SK-N-SH treated with all-trans-retinoic acid at 6 μM for 48 hours (cell line): ENCODE results near the gene TMEM114.

Experiments used
- ATAC-seq: fragments of 200-7000 bp; cut with Tn5 transposase; 3 replicates; pipeline ENCODE4 v1.9.1; 2020; ENCODE audit warnings: mild to moderate bottlenecking, moderate library complexity
- ARNTL ChIP-seq: fragments of 450-650 bp; formaldehyde crosslinking; IDR thresholded peaks from 2 replicates; pipeline ENCODE4 v1.5.0; 2020; ENCODE audit warnings: low read depth, mild to moderate bottlenecking, moderate library complexity, borderline replicate concordance
- BACH2 ChIP-seq: fragments of 250-450 bp; sonication (Bioruptor Pico); IDR thresholded peaks from 2 replicates; pipeline ENCODE4 v1.9.0; 2021; ENCODE audit warnings: mild to moderate bottlenecking, borderline replicate concordance
- CREB5 ChIP-seq: fragments of 250-450 bp; sonication (Bioruptor Pico); IDR thresholded peaks from 2 replicates; pipeline ENCODE4 v1.5.1; 2020; ENCODE audit warnings: low read depth, mild to moderate bottlenecking, moderate library complexity
- CSDC2 ChIP-seq: fragments of 250-450 bp; sonication (Bioruptor Pico); IDR thresholded peaks from 2 replicates; pipeline ENCODE4 v1.5.0; 2020; ENCODE audit warnings: mild to moderate bottlenecking, moderate library complexity
- GLIS3 ChIP-seq: fragments of 250-450 bp; sonication (Bioruptor Pico); IDR thresholded peaks from 2 replicates; pipeline ENCODE4 v1.5.0; 2020; ENCODE audit warnings: mild to moderate bottlenecking, moderate library complexity
- ISL1 ChIP-seq: fragments of 250-450 bp; sonication (Bioruptor Pico); IDR thresholded peaks from 2 replicates; pipeline ENCODE4 v2.1.2; 2022; ENCODE audit warnings: mild to moderate bottlenecking, moderate library complexity
- OSR1 ChIP-seq: fragments of 250-450 bp; sonication (Bioruptor Pico); IDR thresholded peaks from 2 replicates; pipeline ENCODE4 v1.8.0; 2022; ENCODE audit warnings: moderate library complexity, mild to moderate bottlenecking, inconsistent platforms
- PATZ1 ChIP-seq: fragments of 250-450 bp; sonication (Bioruptor Pico); IDR thresholded peaks from 2 replicates; pipeline ENCODE4 v1.8.0; 2020; ENCODE audit warnings: mild to moderate bottlenecking, moderate library complexity, borderline replicate concordance
- POU6F1 ChIP-seq: fragments of 250-450 bp; sonication (Bioruptor Pico); IDR thresholded peaks from 2 replicates; pipeline ENCODE4 v1.8.0; 2021; ENCODE audit warnings: low read depth, mild to moderate bottlenecking, moderate library complexity, borderline replicate concordance
- PPARA ChIP-seq: fragments of 250-450 bp; sonication (Bioruptor Pico); IDR thresholded peaks from 2 replicates; pipeline ENCODE4 v1.5.0; 2020; ENCODE audit warnings: mild to moderate bottlenecking, borderline replicate concordance
- RARB ChIP-seq: fragments of 250-450 bp; sonication (Bioruptor Pico); IDR thresholded peaks from 2 replicates; pipeline ENCODE4 v1.8.0; 2021; ENCODE audit warnings: mild to moderate bottlenecking, moderate library complexity
- SNAI2 ChIP-seq: fragments of 250-450 bp; sonication (Bioruptor Pico); IDR thresholded peaks from 2 replicates; pipeline ENCODE4 v1.5.0; 2020; ENCODE audit warnings: mild to moderate bottlenecking, moderate library complexity
- TCF4 ChIP-seq: fragments of 250-450 bp; sonication (Bioruptor Pico); IDR thresholded peaks from 2 replicates; pipeline ENCODE4 v1.8.0; 2021; ENCODE audit warnings: mild to moderate bottlenecking, moderate library complexity, borderline replicate concordance
- TOX ChIP-seq: fragments of 250-450 bp; sonication (Bioruptor Pico); IDR thresholded peaks from 2 replicates; pipeline ENCODE4 v1.8.0; 2021; ENCODE audit warnings: mild to moderate bottlenecking, moderate library complexity, borderline replicate concordance
- TSHZ2 ChIP-seq: fragments of 250-450 bp; sonication (Bioruptor Pico); IDR thresholded peaks from 2 replicates; pipeline ENCODE4 v1.5.0; 2020; ENCODE audit warnings: mild to moderate bottlenecking, moderate library complexity
- ZC3H10 ChIP-seq: fragments of 250-450 bp; sonication (Bioruptor Pico); IDR thresholded peaks from 2 replicates; pipeline ENCODE4 v1.5.1; 2021; ENCODE audit warnings: mild to moderate bottlenecking, moderate library complexity
- ZFP3 ChIP-seq: fragments of 250-450 bp; sonication (Bioruptor Pico); IDR thresholded peaks from 2 replicates; pipeline ENCODE4 v1.5.0; 2020; ENCODE audit warnings: mild to moderate bottlenecking, moderate library complexity
- ZFP30 ChIP-seq: fragments of 450-650 bp; formaldehyde crosslinking; IDR thresholded peaks from 2 replicates; pipeline ENCODE4 v1.5.0; 2022; ENCODE audit warnings: mild to moderate bottlenecking, moderate library complexity
- ZNF565 ChIP-seq: fragments of 450-650 bp; formaldehyde crosslinking; conservative IDR thresholded peaks from 2 replicates; pipeline ENCODE4 v1.5.0; 2020; ENCODE audit warnings: low read depth, mild to moderate bottlenecking, moderate library complexity
- ZNF70 ChIP-seq: fragments of 450-650 bp; formaldehyde crosslinking; IDR thresholded peaks from 2 replicates; pipeline ENCODE4 v1.5.0; 2020; ENCODE audit warnings: mild to moderate bottlenecking, moderate library complexity
- ZNF8 ChIP-seq: fragments of 450-650 bp; formaldehyde crosslinking; IDR thresholded peaks from 2 replicates; pipeline ENCODE4 v1.5.0; 2020; ENCODE audit warnings: mild to moderate bottlenecking, moderate library complexity
- TF ChIP-seq, protein P1 (sequence below): fragments of 250-450 bp; sonication (Bioruptor Pico); IDR thresholded peaks from 2 replicates; pipeline ENCODE4 v1.5.1; 2021; ENCODE audit warnings: mild to moderate bottlenecking, moderate library complexity

Gene TMEM114

GRCh38 chr16:8614435-8615029 lies 24.2 kb upstream of the TMEM114 start:
- TF ChIP-seq CREB5 (CRISPR knock-in tag) = no peak
- TF ChIP-seq ZNF70 (CRISPR knock-in tag) = no peak
- TF ChIP-seq TOX (CRISPR knock-in tag) = no peak
- no peak for TF ChIP-seq ZNF565 (CRISPR knock-in tag)
- no peak for TF ChIP-seq CSDC2 (CRISPR knock-in tag)
- TF ChIP-seq ISL1 (CRISPR knock-in tag) = no peak
- no peak for TF ChIP-seq GLIS3 (CRISPR knock-in tag)
- no peak for TF ChIP-seq ZFP3
- TF ChIP-seq, protein P1, sequence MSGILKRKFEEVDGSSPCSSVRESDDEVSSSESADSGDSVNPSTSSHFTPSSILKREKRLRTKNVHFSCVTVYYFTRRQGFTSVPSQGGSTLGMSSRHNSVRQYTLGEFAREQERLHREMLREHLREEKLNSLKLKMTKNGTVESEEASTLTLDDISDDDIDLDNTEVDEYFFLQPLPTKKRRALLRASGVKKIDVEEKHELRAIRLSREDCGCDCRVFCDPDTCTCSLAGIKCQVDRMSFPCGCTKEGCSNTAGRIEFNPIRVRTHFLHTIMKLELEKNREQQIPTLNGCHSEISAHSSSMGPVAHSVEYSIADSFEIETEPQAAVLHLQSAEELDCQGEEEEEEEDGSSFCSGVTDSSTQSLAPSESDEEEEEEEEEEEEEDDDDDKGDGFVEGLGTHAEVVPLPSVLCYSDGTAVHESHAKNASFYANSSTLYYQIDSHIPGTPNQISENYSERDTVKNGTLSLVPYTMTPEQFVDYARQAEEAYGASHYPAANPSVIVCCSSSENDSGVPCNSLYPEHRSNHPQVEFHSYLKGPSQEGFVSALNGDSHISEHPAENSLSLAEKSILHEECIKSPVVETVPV (CRISPR knock-in tag) = no peak
- no peak for TF ChIP-seq ARNTL (CRISPR knock-in tag)
- TF ChIP-seq TSHZ2 (CRISPR knock-in tag) = no peak
- TF ChIP-seq ZNF8 (CRISPR knock-in tag) = no peak
- TF ChIP-seq ZFP30 (CRISPR knock-in tag) = no peak
- no peak for TF ChIP-seq ZC3H10 (CRISPR knock-in tag)
- no peak for TF ChIP-seq BACH2 (CRISPR knock-in tag)
- TF ChIP-seq SNAI2 (CRISPR knock-in tag) = no peak
- TF ChIP-seq PATZ1 (CRISPR knock-in tag) = no peak
- TF ChIP-seq TCF4 (CRISPR knock-in tag) = no peak
- TF ChIP-seq, all 23 proteins: peak for 0
- no peak for ATAC-seq

GRCh38 chr16:8611886-8612600 lies 21.7 kb upstream of the TMEM114 start:
- no peak for ATAC-seq
- TF ChIP-seq ISL1 (CRISPR knock-in tag) (no peak), CREB5 (CRISPR knock-in tag) (no peak), CSDC2 (CRISPR knock-in tag) (no peak), TSHZ2 (CRISPR knock-in tag) (no peak), GLIS3 (CRISPR knock-in tag) (no peak), TOX (CRISPR knock-in tag) (no peak), ZNF70 (CRISPR knock-in tag) (no peak), PPARA (no peak), ZNF8 (CRISPR knock-in tag) (no peak), ZNF565 (CRISPR knock-in tag) (no peak), POU6F1 (CRISPR knock-in tag) (no peak), TCF4 (CRISPR knock-in tag) (no peak), ZC3H10 (CRISPR knock-in tag) (no peak), SNAI2 (CRISPR knock-in tag) (no peak), OSR1 (no peak), RARB (CRISPR knock-in tag) (no peak)
- TF ChIP-seq, protein P1 (CRISPR knock-in tag) = no peak
